ENCODE measurements around the gene COX4I2.

Gene COX4I2

DNA sequence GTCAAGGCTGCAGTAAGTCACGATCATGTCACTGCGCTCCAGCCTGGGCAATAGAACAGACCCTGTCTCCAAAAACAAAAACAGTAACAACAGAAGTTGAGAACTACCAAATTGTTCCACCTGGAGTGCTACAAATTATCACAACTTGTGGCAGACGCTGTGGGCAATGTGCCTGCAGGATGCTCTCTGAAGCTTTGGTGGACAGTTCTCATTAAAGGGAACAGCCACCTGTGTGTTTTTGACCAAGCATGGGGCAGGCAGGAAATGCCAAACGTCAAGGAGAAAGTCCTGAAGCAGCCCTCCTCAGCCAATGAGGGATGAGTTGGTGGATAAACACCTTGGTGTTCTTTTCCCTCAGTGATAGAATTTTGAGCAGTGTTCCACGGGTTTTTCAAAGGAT, 15.8 kb downstream of the COX4I2 start:
- peak; percentile 12 for ATAC-seq (ENCODE audit: low read depth)
- H3K27me3 ChIP-seq (ENCODE audit: insufficient read depth, poor library complexity, severe bottlenecking) = no peaks in the 10 kb centered on the region
- TF ChIP-seq, protein P1, sequence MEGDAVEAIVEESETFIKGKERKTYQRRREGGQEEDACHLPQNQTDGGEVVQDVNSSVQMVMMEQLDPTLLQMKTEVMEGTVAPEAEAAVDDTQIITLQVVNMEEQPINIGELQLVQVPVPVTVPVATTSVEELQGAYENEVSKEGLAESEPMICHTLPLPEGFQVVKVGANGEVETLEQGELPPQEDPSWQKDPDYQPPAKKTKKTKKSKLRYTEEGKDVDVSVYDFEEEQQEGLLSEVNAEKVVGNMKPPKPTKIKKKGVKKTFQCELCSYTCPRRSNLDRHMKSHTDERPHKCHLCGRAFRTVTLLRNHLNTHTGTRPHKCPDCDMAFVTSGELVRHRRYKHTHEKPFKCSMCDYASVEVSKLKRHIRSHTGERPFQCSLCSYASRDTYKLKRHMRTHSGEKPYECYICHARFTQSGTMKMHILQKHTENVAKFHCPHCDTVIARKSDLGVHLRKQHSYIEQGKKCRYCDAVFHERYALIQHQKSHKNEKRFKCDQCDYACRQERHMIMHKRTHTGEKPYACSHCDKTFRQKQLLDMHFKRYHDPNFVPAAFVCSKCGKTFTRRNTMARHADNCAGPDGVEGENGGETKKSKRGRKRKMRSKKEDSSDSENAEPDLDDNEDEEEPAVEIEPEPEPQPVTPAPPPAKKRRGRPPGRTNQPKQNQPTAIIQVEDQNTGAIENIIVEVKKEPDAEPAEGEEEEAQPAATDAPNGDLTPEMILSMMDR (IDR thresholded peaks at IDR 0.05; ENCODE audit: poor library complexity, severe bottlenecking) = peak; percentile 10
- H3K36me3 ChIP-seq (ENCODE audit: low read depth) = no peaks in the 10 kb centered on the region
- peaks cover 5% of the 10 kb centered on the region for H3K4me1 ChIP-seq (ENCODE audit: insufficient read depth, poor library complexity, severe bottlenecking)
- no peak for DNase-seq (ENCODE audit: low spot score)
- H3K27ac ChIP-seq (ENCODE audit: poor library complexity, severe bottlenecking) = no peak overlapping the region
- H3K4me3 ChIP-seq (ENCODE audit: severe bottlenecking) = no peak overlapping the region
- no peaks in the 10 kb centered on the region for H3K9me3 ChIP-seq (ENCODE audit: severe bottlenecking)

DNA sequence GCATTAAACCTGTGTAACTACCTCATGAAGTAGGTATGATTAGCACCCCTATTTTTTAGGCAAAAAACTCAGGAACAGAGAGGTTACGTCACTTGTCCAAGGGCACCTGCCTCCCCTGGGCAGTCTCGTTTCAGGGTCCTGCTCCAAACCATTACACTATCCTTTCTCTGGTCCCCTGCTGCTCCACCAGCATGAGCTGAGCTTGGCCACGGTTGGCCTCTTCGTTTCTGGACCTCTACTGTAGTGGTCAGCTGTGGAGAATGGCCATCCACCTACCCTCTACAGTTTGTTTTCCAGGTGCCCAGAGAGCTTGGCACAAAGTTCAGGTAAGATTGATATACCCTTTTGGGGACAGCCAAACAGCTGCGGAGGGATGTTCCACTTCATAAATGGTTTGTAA, 16.8 kb downstream of the COX4I2 start:
- TF ChIP-seq, protein P1 (IDR thresholded peaks at IDR 0.05; ENCODE audit: poor library complexity, severe bottlenecking) = no peak
- ATAC-seq (ENCODE audit: low read depth) (peak; percentile 6; the same call in 1 of the 3 replicates), DNase-seq (ENCODE audit: low spot score) (peak; percentile 68)
- Histone ChIP-seq H3K27ac (ENCODE audit: poor library complexity, severe bottlenecking) (no peak overlapping the region), H3K27me3 (ENCODE audit: insufficient read depth, poor library complexity, severe bottlenecking) (no peaks in the 10 kb centered on the region), H3K9me3 (ENCODE audit: severe bottlenecking) (no peaks in the 10 kb centered on the region), H3K4me3 (ENCODE audit: severe bottlenecking) (no peak overlapping the region), H3K36me3 (ENCODE audit: low read depth) (no peaks in the 10 kb centered on the region), H3K4me1 (ENCODE audit: insufficient read depth, poor library complexity, severe bottlenecking) (peaks cover 5% of the 10 kb centered on the region)

DNA sequence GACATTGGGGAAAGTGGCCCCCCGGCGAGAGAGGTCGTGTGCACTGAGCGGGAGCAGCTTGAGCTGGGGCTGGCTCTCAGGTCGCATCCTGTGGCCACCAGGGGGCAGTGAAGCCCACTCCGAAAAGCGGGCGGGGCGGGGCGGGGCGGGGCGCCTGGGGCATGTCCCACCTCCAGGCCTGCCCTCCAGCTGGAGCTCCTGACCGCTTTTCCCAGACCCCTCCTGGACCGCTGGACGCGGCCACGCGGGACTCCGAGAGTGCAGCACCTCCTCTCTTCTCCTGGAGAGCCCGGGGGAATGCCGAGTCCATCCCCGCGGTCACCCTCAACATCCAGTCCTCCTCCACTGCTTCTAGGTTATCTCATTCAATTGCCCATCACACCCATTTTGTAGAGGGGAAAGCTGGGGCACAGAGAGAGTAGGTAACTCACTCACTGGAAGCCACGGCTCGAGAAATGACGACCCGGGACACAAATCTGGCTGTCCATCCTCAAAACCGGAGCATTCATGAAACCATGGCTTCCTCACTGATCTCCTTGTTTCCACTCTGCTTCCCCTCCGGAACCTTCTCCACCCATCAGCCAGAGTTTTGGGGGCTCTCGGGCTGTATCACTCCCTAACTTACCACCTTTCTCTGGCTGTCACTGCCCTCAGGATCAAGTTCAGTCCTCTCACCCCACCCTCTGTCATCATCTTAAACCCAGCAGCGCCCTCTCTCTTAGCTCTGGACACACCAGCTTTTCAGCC, 24.1 kb downstream of the COX4I2 start:
- Histone ChIP-seq H3K4me1 (ENCODE audit: insufficient read depth, poor library complexity, severe bottlenecking) (peaks cover 10% of the 10 kb centered on the region), H3K27ac (ENCODE audit: poor library complexity, severe bottlenecking) (peak overlapping the region; percentile 51), H3K4me3 (ENCODE audit: severe bottlenecking) (no peak overlapping the region), H3K36me3 (ENCODE audit: low read depth) (peaks cover 36% of the 10 kb centered on the region), H3K9me3 (ENCODE audit: severe bottlenecking) (no peaks in the 10 kb centered on the region), H3K27me3 (ENCODE audit: insufficient read depth, poor library complexity, severe bottlenecking) (no peaks in the 10 kb centered on the region)
- TF ChIP-seq, protein P1 (IDR thresholded peaks at IDR 0.05; ENCODE audit: poor library complexity, severe bottlenecking) = peak; percentile 100
- DNase-seq (ENCODE audit: low spot score) = peak; percentile 93
- ATAC-seq (ENCODE audit: low read depth) = peak; percentile 65

DNA sequence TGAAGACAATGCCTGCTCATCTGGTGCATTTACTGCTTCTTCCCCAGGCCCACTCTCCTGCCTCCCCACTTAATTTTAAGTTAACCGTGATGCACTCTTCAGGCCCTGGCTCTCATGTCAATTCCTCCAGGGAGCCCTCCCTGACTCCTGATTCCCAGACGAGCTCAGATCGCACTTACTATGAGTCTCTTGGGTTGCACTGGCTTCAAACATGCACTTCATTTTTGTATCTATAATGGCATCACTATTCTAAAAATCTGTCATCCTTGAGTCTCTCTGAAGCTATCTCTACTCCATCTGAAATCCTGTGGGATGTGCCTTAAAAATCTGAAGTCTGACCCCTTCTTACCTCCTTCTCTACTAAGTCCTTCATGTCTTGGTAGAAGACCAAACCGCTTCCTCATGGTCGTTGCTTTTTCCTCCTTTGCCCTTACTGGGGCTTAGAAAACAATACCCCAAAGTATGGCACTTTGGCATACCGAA, 24.7 kb downstream of the COX4I2 start:
- Histone ChIP-seq H3K27me3 (ENCODE audit: insufficient read depth, poor library complexity, severe bottlenecking) (no peaks in the 10 kb centered on the region), H3K9me3 (ENCODE audit: severe bottlenecking) (no peaks in the 10 kb centered on the region), H3K36me3 (ENCODE audit: low read depth) (peaks cover 42% of the 10 kb centered on the region), H3K4me3 (ENCODE audit: severe bottlenecking) (no peak overlapping the region), H3K4me1 (ENCODE audit: insufficient read depth, poor library complexity, severe bottlenecking) (peaks cover 10% of the 10 kb centered on the region), H3K27ac (ENCODE audit: poor library complexity, severe bottlenecking) (peak overlapping the region; percentile 51)
- TF ChIP-seq, protein P1 (IDR thresholded peaks at IDR 0.05; ENCODE audit: poor library complexity, severe bottlenecking) = no peak
- DNase-seq (ENCODE audit: low spot score) (no peak), ATAC-seq (ENCODE audit: low read depth) (peak; percentile 1; the same call in 1 of the 3 replicates)

DNA sequence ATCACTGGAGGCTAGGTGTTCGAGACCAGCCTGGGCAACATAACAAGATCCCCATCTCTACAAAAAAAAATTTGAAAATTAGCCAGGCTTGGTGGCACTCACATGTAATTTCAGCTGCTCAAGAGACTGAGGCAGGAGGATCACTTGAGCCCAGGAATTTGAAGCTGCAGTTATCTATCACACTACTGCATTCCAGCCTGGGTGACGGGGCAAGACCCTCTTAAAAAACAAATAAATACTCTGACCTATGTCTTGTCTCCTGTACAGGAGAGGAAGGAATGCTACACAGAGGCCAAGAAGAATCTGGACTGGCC, 25.8 kb downstream of the COX4I2 start:
- ATAC-seq (ENCODE audit: low read depth) (no peak), DNase-seq (ENCODE audit: low spot score) (no peak)
- Histone ChIP-seq H3K4me3 (ENCODE audit: severe bottlenecking) (no peak overlapping the region), H3K9me3 (ENCODE audit: severe bottlenecking) (no peaks in the 10 kb centered on the region), H3K4me1 (ENCODE audit: insufficient read depth, poor library complexity, severe bottlenecking) (peaks cover 10% of the 10 kb centered on the region), H3K36me3 (ENCODE audit: low read depth) (peaks cover 52% of the 10 kb centered on the region), H3K27me3 (ENCODE audit: insufficient read depth, poor library complexity, severe bottlenecking) (no peaks in the 10 kb centered on the region), H3K27ac (ENCODE audit: poor library complexity, severe bottlenecking) (peak overlapping the region; percentile 47)
- TF ChIP-seq, protein P1 (IDR thresholded peaks at IDR 0.05; ENCODE audit: poor library complexity, severe bottlenecking) = no peak

Data from RWPE2 (cell line).